ENCODE data around the gene GPAM. TPM values are rescaled to one million over a fixed set of nuclear protein-coding genes. Genes with fewer than 3 reads are reported as not detected.
"Not testable (repeated sequence)": the region's sequence is repeated elsewhere in the genome, so short reads cannot be mapped to it uniquely, and the experiment has no call there.

Gene GPAM
- total and polyA plus RNA-seq, 2 experiments from 2014 or later: 4.9 to 12.5 TPM

- Histone ChIP-seq H3K9me3 (ENCODE audit: low read depth) (no peaks in the 10 kb centered on the region), H2AFZ (peak overlapping the region; percentile 85), H4K20me1 (ENCODE audit: insufficient read depth) (no peaks in the 10 kb centered on the region), H3K9me2 (ENCODE audit: insufficient read depth) (no peaks in the 10 kb centered on the region), H3K27ac (peak overlapping the region; percentile 28), H3K36me3 (ENCODE audit: low read depth) (no peaks in the 10 kb centered on the region), H3K79me2 (ENCODE audit: insufficient read depth) (no peaks in the 10 kb centered on the region), H3K27me3 (replicated peaks; ENCODE audit: insufficient read depth) (no peaks in the 10 kb centered on the region), H3K4me1 (ENCODE audit: insufficient read depth) (peaks cover 55% of the 10 kb centered on the region), H3K4me2 (ENCODE audit: unreplicated experiment) (peak overlapping the region; percentile 9), H3F3A (ENCODE audit: insufficient read depth) (peaks cover 29% of the 10 kb centered on the region), H3K9ac (0 out of 2 replicates have a peak overlapping the region, but pooled peaks have one; percentile 3), H3K4me3 (no peak overlapping the region)
- WGBS, 2 experiments (ENCODE audit: low coverage in 1 of 2, low lambda C conversion rate in 2 of 2, missing lambda C conversion rate in 2 of 2): 6 to 13% methylated on average over 1 of the region's 1 CpG
- peak; percentile 57 for DNase-seq
- TF ChIP-seq EZH2 (IDR thresholded peaks at IDR 0.05; ENCODE audit: insufficient read depth, poor library complexity, severe bottlenecking): no peak
- no peak for TF ChIP-seq EZH2phosphoT487 (IDR thresholded peaks at IDR 0.05; ENCODE audit: insufficient read depth, low read depth)
- in situ Hi-C loops (cut with MboI): no loop called here
These were observed 46.9 kb upstream of the GPAM start for GRCh38 chr10:112230325-112230988.

DNA sequence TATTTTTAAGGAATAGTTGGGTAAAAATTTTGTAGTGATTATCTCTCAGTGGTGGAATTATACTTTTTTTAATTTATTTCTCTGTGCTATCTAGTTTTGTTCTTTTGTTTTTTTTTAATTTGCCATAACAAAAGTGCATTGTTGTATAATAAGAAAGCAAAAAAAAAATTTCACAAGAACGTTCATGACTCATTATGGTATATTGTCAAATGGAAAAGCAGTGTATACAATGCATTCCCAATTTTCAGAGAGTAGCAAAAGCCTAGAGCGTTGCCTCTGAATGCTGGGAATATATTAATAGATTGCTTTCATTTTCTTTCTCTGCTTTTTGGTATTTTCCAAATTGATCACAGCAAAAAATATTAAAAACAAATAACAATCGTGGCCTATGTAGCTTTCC, 46.3 kb upstream of the GPAM start:
- Histone ChIP-seq H3K4me2 (ENCODE audit: unreplicated experiment) (peak overlapping the region; percentile 9), H3K4me3 (no peak overlapping the region), H3K27me3 (replicated peaks; ENCODE audit: insufficient read depth) (no peaks in the 10 kb centered on the region), H3F3A (ENCODE audit: insufficient read depth) (peaks cover 29% of the 10 kb centered on the region), H3K36me3 (ENCODE audit: low read depth) (no peaks in the 10 kb centered on the region), H3K9ac (0 out of 2 replicates have a peak overlapping the region, but pooled peaks have one; percentile 3), H3K79me2 (ENCODE audit: insufficient read depth) (no peaks in the 10 kb centered on the region), H3K4me1 (ENCODE audit: insufficient read depth) (peaks cover 55% of the 10 kb centered on the region), H2AFZ (peak overlapping the region; percentile 85), H3K9me2 (ENCODE audit: insufficient read depth) (no peaks in the 10 kb centered on the region), H3K27ac (peak overlapping the region; percentile 28; the same call in 1 of the 2 replicates), H4K20me1 (ENCODE audit: insufficient read depth) (no peaks in the 10 kb centered on the region), H3K9me3 (ENCODE audit: low read depth) (no peaks in the 10 kb centered on the region)
- in situ Hi-C loops (cut with MboI): no loop called here
- DNase-seq: no peak
- no peak for TF ChIP-seq EZH2phosphoT487 (IDR thresholded peaks at IDR 0.05; ENCODE audit: insufficient read depth, low read depth)
- no peak for TF ChIP-seq EZH2 (IDR thresholded peaks at IDR 0.05; ENCODE audit: insufficient read depth, poor library complexity, severe bottlenecking)
- 91 to 92% methylated on average over 3 of the region's 3 CpGs for WGBS, 2 experiments (ENCODE audit: low coverage in 1 of 2, low lambda C conversion rate in 2 of 2, missing lambda C conversion rate in 2 of 2)

DNA sequence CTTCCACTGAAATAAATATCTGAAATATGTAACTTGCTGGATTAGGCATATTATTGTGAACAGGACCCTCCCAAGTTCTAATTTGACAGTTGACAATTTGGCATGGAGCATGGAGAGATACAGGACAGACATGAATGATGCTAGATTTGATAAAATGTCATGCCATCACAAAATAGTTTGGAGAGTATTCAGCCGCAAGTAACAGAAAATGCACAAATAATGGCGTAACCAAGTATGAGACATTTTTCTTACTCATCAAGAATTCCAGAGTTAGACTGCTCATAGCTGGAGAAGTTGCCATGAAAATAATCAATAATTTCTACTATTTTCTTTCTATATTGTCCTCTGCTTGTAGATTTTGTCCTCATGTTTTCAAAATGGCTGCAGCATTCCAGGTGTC, 45.5 kb upstream of the GPAM start:
- no peaks in the 10 kb centered on the region for H3K27me3 ChIP-seq (replicated peaks; ENCODE audit: insufficient read depth)
- no peaks in the 10 kb centered on the region for H3K36me3 ChIP-seq (ENCODE audit: low read depth)
- no peak overlapping the region for H3K4me3 ChIP-seq
- no peak overlapping the region for H2AFZ ChIP-seq
- 0 out of 2 replicates have a peak overlapping the region, but pooled peaks have one; percentile 14 for H3K27ac ChIP-seq
- peaks cover 55% of the 10 kb centered on the region for H3K4me1 ChIP-seq (ENCODE audit: insufficient read depth)
- H3K79me2 ChIP-seq (ENCODE audit: insufficient read depth): no peaks in the 10 kb centered on the region
- DNase-seq: peak; percentile 72
- H3K9me3 ChIP-seq (ENCODE audit: low read depth): no peaks in the 10 kb centered on the region
- 30 to 32% methylated on average over 2 of the region's 2 CpGs for WGBS, 2 experiments (ENCODE audit: low coverage in 1 of 2, low lambda C conversion rate in 2 of 2, missing lambda C conversion rate in 2 of 2)
- H3K9ac ChIP-seq: no peak overlapping the region
- TF ChIP-seq EZH2 (IDR thresholded peaks at IDR 0.05; ENCODE audit: insufficient read depth, poor library complexity, severe bottlenecking) (no peak), EZH2phosphoT487 (IDR thresholded peaks at IDR 0.05; ENCODE audit: insufficient read depth, low read depth) (no peak)
- peaks cover 29% of the 10 kb centered on the region for H3F3A ChIP-seq (ENCODE audit: insufficient read depth)
- H3K9me2 ChIP-seq (ENCODE audit: insufficient read depth): no peaks in the 10 kb centered on the region
- in situ Hi-C loops (cut with MboI): no loop called here
- no peak overlapping the region for H3K4me2 ChIP-seq (ENCODE audit: unreplicated experiment)
- H4K20me1 ChIP-seq (ENCODE audit: insufficient read depth): no peaks in the 10 kb centered on the region

- DNase-seq: not testable (repeated sequence)
These were observed 45.0 kb upstream of the GPAM start for GRCh38 chr10:112228366-112229088.

More at GRCh38 chr10:112228366-112229088, 45.0 kb upstream of the GPAM start:
- H3K27me3 ChIP-seq (replicated peaks; ENCODE audit: insufficient read depth); H2AFZ ChIP-seq; H3K9ac ChIP-seq; H3K79me2 ChIP-seq (ENCODE audit: insufficient read depth); H3K4me2 ChIP-seq (ENCODE audit: unreplicated experiment); in situ Hi-C loops (cut with MboI); H3K9me2 ChIP-seq (ENCODE audit: insufficient read depth); H4K20me1 ChIP-seq (ENCODE audit: insufficient read depth); H3K4me3 ChIP-seq; H3K36me3 ChIP-seq (ENCODE audit: low read depth); H3K9me3 ChIP-seq (ENCODE audit: low read depth): not testable (repeated sequence)
- Histone ChIP-seq H3K4me1 (ENCODE audit: insufficient read depth) (peaks cover 55% of the 10 kb centered on the region), H3F3A (ENCODE audit: insufficient read depth) (peaks cover 29% of the 10 kb centered on the region), H3K27ac (0 out of 2 replicates have a peak overlapping the region, but pooled peaks have one; percentile 14)
- 81% methylated on average over 3 of the region's 3 CpGs for WGBS, 2 experiments (ENCODE audit: low coverage in 1 of 2, low lambda C conversion rate in 2 of 2, missing lambda C conversion rate in 2 of 2)

All from GM23248 (cell line).